ENCODE data around the gene TGIF1. TPM values are rescaled to one million over a fixed set of nuclear protein-coding genes. Genes with fewer than 3 reads are reported as not detected.

TGIF1 gene
- total and polyA plus RNA-seq, 2 experiments from 2014 or later: 41.2 to 62.7 TPM

- Histone ChIP-seq H3K4me1 (ENCODE audit: low read depth) (no peaks in the 10 kb centered on the region), H3K27ac (no peak overlapping the region), H3K9me3 (ENCODE audit: low read depth) (no peaks in the 10 kb centered on the region), H3K4me3 (no peak overlapping the region), H3K36me3 (no peaks in the 10 kb centered on the region), H3K27me3 (no peaks in the 10 kb centered on the region)
- TF ChIP-seq CTCF (IDR thresholded peaks at IDR 0.05; ENCODE audit: low read depth, low read length): no peak
- no peak for DNase-seq (ENCODE audit: low read depth in 1 of 2, low spot score in 1 of 2)
These were observed 24.9 kb upstream of the TGIF1 start for GRCh38 chr18:3425030-3425429.

GRCh38 chr18:3425446-3425845, 24.5 kb upstream of the TGIF1 start:
- no peaks in the 10 kb centered on the region for H3K9me3 ChIP-seq (ENCODE audit: low read depth)
- no peak overlapping the region for H3K27ac ChIP-seq
- no peaks in the 10 kb centered on the region for H3K27me3 ChIP-seq
- no peak for DNase-seq (ENCODE audit: low read depth in 1 of 2, low spot score in 1 of 2)
- no peak overlapping the region for H3K4me3 ChIP-seq
- TF ChIP-seq CTCF (IDR thresholded peaks at IDR 0.05; ENCODE audit: low read depth, low read length): no peak
- H3K4me1 ChIP-seq (ENCODE audit: low read depth): no peaks in the 10 kb centered on the region
- no peaks in the 10 kb centered on the region for H3K36me3 ChIP-seq

GRCh38 chr18:3426074-3426473, 23.9 kb upstream of the TGIF1 start:
- no peaks in the 10 kb centered on the region for H3K9me3 ChIP-seq (ENCODE audit: low read depth)
- H3K4me3 ChIP-seq: no peak overlapping the region
- H3K4me1 ChIP-seq (ENCODE audit: low read depth): no peaks in the 10 kb centered on the region
- no peak overlapping the region for H3K27ac ChIP-seq
- no peak for DNase-seq (ENCODE audit: low read depth in 1 of 2, low spot score in 1 of 2)
- no peaks in the 10 kb centered on the region for H3K36me3 ChIP-seq
- TF ChIP-seq CTCF (IDR thresholded peaks at IDR 0.05; ENCODE audit: low read depth, low read length): no peak
- no peaks in the 10 kb centered on the region for H3K27me3 ChIP-seq

GRCh38 chr18:3427944-3428343, 22.0 kb upstream of the TGIF1 start:
- Histone ChIP-seq H3K27ac (no peak overlapping the region), H3K36me3 (no peaks in the 10 kb centered on the region), H3K9me3 (ENCODE audit: low read depth) (no peaks in the 10 kb centered on the region), H3K4me1 (ENCODE audit: low read depth) (no peaks in the 10 kb centered on the region), H3K4me3 (no peak overlapping the region), H3K27me3 (no peaks in the 10 kb centered on the region)
- DNase-seq (ENCODE audit: low read depth in 1 of 2, low spot score in 1 of 2): no peak
- no peak for TF ChIP-seq CTCF (IDR thresholded peaks at IDR 0.05; ENCODE audit: low read depth, low read length)

GRCh38 chr18:3429121-3429520, 20.9 kb upstream of the TGIF1 start:
- H3K27ac ChIP-seq: no peak overlapping the region
- no peak for DNase-seq (ENCODE audit: low read depth in 1 of 2, low spot score in 1 of 2)
- H3K4me1 ChIP-seq (ENCODE audit: low read depth): no peaks in the 10 kb centered on the region
- no peaks in the 10 kb centered on the region for H3K27me3 ChIP-seq
- no peak for TF ChIP-seq CTCF (IDR thresholded peaks at IDR 0.05; ENCODE audit: low read depth, low read length)
- no peaks in the 10 kb centered on the region for H3K9me3 ChIP-seq (ENCODE audit: low read depth)
- H3K4me3 ChIP-seq: no peak overlapping the region
- H3K36me3 ChIP-seq: no peaks in the 10 kb centered on the region

- H3K4me1 ChIP-seq (ENCODE audit: low read depth): no peaks in the 10 kb centered on the region
- TF ChIP-seq CTCF (IDR thresholded peaks at IDR 0.05; ENCODE audit: low read depth, low read length): no peak
- no peak overlapping the region for H3K4me3 ChIP-seq
These were observed 15.3 kb upstream of the TGIF1 start for GRCh38 chr18:3434685-3435084.

More at GRCh38 chr18:3434685-3435084, 15.3 kb upstream of the TGIF1 start:
- DNase-seq (ENCODE audit: low read depth in 1 of 2, low spot score in 1 of 2): no peak
- H3K9me3 ChIP-seq (ENCODE audit: low read depth): no peaks in the 10 kb centered on the region
- no peaks in the 10 kb centered on the region for H3K27me3 ChIP-seq
- H3K27ac ChIP-seq: no peak overlapping the region
- H3K36me3 ChIP-seq: no peaks in the 10 kb centered on the region

Data from cardiac muscle cell (in vitro differentiated cells and primary cell).